Measurements from ENCODE around the gene MYO1E. TPM values are rescaled to one million over a fixed set of nuclear protein-coding genes. Genes with fewer than 3 reads are reported as not detected.

The MYO1E gene
- total RNA-seq, 4 donors from 2014 or later = 131 to 388 (median 345) TPM

DNA sequence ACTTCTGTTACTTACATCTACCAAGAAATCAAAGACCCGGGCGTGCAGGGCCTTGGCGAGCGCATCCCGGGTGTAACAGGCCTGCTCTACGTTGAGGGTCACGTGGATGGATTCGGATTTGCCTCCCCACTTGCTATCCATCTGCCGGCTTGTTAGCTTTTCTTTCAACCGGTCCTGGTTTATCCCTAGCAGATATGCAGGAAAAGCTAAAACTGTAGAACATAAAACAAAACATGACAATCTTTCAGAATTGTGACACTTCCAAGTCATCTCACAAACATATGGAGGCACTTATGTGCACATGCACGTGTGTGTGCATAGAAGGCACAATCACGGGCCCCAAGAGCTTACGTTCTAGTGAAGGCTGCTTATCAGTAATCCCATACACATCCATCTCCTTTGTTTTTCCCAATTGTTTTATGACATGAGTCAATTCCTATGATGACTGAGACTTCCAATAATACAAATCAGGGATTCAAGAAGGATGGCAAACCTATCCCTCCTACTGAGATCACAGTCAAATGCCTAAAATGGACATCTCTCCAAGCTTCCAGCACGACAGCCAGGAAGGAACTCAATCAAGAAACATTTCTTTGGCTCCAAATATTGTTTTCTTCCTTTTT, 154.7 kb downstream of the MYO1E start:
- Histone ChIP-seq H3K36me3 (peaks cover 0 to 19% (median 6%) of the 10 kb centered on the region in 4 donors), H3K4me1 (peaks cover 0 to 5% (median 2%) of the 10 kb centered on the region in 4 donors), H3K27ac (no peak overlapping the region), H3K27me3 (no peaks in the 10 kb centered on the region), H3K4me3 (no peak overlapping the region), H3K9me3 (no peaks in the 10 kb centered on the region)
- TF ChIP-seq, protein P1, sequence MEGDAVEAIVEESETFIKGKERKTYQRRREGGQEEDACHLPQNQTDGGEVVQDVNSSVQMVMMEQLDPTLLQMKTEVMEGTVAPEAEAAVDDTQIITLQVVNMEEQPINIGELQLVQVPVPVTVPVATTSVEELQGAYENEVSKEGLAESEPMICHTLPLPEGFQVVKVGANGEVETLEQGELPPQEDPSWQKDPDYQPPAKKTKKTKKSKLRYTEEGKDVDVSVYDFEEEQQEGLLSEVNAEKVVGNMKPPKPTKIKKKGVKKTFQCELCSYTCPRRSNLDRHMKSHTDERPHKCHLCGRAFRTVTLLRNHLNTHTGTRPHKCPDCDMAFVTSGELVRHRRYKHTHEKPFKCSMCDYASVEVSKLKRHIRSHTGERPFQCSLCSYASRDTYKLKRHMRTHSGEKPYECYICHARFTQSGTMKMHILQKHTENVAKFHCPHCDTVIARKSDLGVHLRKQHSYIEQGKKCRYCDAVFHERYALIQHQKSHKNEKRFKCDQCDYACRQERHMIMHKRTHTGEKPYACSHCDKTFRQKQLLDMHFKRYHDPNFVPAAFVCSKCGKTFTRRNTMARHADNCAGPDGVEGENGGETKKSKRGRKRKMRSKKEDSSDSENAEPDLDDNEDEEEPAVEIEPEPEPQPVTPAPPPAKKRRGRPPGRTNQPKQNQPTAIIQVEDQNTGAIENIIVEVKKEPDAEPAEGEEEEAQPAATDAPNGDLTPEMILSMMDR (IDR thresholded peaks at IDR 0.05) = no peak
- no peak for DNase-seq
- in situ Hi-C loops (cut with MboI; ENCODE audit: low pct_ligation_motif_present in 1 of 4, low pct_unique_long_range_greater_than_20kb in 1 of 4, low sequenced_read_pairs in 3 of 4) = loop anchor here in 1 of 4 donors (25.0 kb wide), 1 partner anchor 406 kb away; no protein-coding TSS in a partner anchor
- intact Hi-C loops (cut with DNase I; ENCODE audit: low total_unique reads) = no loop called here
- 83 to 92% methylated on average over 2 to 14 of the region's 14 CpGs for WGBS, 2 donors (ENCODE audit: low coverage in 1 of 2)

DNA sequence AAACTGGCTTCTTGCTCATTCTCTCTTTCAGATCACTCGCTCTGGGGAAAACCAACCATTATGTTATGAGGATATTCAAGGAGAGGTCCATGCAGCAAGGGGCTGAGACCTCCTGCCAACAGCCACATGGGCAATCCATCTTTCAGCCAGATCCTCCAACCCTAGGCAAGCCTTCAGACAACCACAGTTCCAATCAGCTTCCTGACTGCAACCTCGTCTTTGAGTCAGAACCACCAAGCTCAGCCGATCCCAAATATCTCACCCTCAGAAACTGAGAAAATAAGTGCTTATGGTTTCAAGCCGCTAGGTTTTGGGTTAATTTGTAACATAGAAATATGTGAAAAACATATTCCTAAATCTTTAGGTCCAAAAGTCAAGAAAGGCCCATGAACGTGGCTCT, 155.8 kb downstream of the MYO1E start:
- Histone ChIP-seq H3K27me3 (no peaks in the 10 kb centered on the region), H3K36me3 (peaks cover 0 to 25% (median 6%) of the 10 kb centered on the region in 4 donors), H3K9me3 (no peaks in the 10 kb centered on the region), H3K27ac (no peak overlapping the region), H3K4me1 (peaks cover 0 to 1% (median 0%) of the 10 kb centered on the region in 4 donors), H3K4me3 (no peak overlapping the region)
- in situ Hi-C loops (cut with MboI; ENCODE audit: low pct_ligation_motif_present in 1 of 4, low pct_unique_long_range_greater_than_20kb in 1 of 4, low sequenced_read_pairs in 3 of 4) = loop anchor here in 1 of 4 donors (25.0 kb wide), 1 partner anchor 405 kb away; no protein-coding TSS in a partner anchor
- no peak for DNase-seq
- WGBS, 2 donors (ENCODE audit: low coverage in 1 of 2) = 92 to 93% methylated on average over 4 to 5 of the region's 5 CpGs
- intact Hi-C loops (cut with DNase I; ENCODE audit: low total_unique reads) = no loop called here
- TF ChIP-seq POLR2A (IDR thresholded peaks at IDR 0.05) (no peak), EP300 (IDR thresholded peaks at IDR 0.05; ENCODE audit: low read depth) (no peak), POLR2AphosphoS5 (IDR thresholded peaks at IDR 0.05) (no peak)
- TF ChIP-seq, protein P1 (IDR thresholded peaks at IDR 0.05) = no peak

DNA sequence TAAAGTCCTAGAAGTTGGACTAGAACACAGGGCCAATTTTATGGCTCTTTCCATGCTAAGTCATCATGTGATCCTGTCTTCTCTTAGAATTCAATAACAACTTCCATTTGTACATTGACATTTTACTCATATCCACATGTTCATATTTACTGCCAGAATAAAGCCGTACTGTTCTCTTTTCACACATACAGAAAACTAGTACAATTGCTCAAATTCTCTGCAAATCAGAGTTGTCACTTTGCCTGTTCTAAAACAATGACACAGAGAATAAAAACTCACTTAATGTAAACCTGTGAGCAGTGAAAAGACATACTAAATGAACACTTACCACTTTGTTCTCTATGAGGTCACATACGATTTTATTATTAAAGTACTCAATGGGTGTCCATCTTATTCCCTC, 162.5 kb downstream of the MYO1E start:
- H3K27ac ChIP-seq = no peak overlapping the region
- no peaks in the 10 kb centered on the region for H3K4me1 ChIP-seq
- DNase-seq = no peak
- TF ChIP-seq EP300 (IDR thresholded peaks at IDR 0.05; ENCODE audit: low read depth) (no peak), POLR2AphosphoS5 (IDR thresholded peaks at IDR 0.05) (no peak), POLR2A (IDR thresholded peaks at IDR 0.05) (no peak)
- TF ChIP-seq, protein P1 (IDR thresholded peaks at IDR 0.05) = no peak
- no peaks in the 10 kb centered on the region for H3K27me3 ChIP-seq
- peaks cover 0 to 60% (median 14%) of the 10 kb centered on the region in 4 donors for H3K36me3 ChIP-seq
- H3K4me3 ChIP-seq = no peak overlapping the region
- in situ Hi-C loops (cut with MboI; ENCODE audit: low pct_ligation_motif_present in 1 of 4, low pct_unique_long_range_greater_than_20kb in 1 of 4, low sequenced_read_pairs in 3 of 4) = loop anchor here in 1 of 4 donors (25.0 kb wide), 1 partner anchor 398 kb away; no protein-coding TSS in a partner anchor
- intact Hi-C loops (cut with DNase I; ENCODE audit: low total_unique reads) = no loop called here
- WGBS, 2 donors (ENCODE audit: low coverage in 1 of 2) = 92 to 96% methylated on average over 2 of the region's 2 CpGs
- no peaks in the 10 kb centered on the region for H3K9me3 ChIP-seq

DNA sequence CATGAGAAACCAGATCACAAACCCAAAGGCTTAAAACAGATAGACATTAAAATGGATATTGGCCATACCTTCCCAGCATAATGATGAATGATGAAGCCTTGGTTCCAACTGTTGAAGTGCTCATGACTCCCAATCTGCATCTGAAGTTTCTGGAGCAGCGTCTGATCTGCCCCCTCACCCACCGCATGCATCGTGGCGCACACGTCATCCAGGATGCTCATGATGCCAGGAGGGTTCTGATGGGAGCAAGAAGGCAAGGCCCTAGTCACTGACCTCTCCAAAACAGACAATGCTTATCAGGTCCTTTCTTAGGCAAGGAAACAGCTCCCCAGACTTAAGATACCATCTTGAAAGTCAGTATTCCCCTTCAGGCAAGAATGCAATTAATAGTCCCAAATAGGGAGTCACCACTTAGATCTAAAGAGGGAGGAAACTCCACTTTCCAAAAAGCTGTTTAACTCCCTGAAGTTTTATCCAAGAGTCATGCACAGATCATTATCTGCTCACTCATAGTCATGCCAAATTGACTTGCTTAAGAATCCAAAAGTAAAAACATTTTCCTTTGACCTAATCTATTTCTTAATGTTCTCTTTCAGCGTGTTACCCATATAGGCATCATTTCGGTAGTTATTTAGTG, 163.9 kb downstream of the MYO1E start:
- in situ Hi-C loops (cut with MboI; ENCODE audit: low pct_ligation_motif_present in 1 of 4, low pct_unique_long_range_greater_than_20kb in 1 of 4, low sequenced_read_pairs in 3 of 4) (loop anchor here in 1 of 4 donors (25.0 kb wide), 1 partner anchor 396 kb away; no protein-coding TSS in a partner anchor), intact Hi-C loops (cut with DNase I; ENCODE audit: low total_unique reads) (no loop called here)
- H3K4me1 ChIP-seq = no peaks in the 10 kb centered on the region
- H3K27me3 ChIP-seq = no peaks in the 10 kb centered on the region
- TF ChIP-seq EP300 (IDR thresholded peaks at IDR 0.05; ENCODE audit: low read depth) = no peak
- TF ChIP-seq POLR2A (IDR thresholded peaks at IDR 0.05) = no peak
- TF ChIP-seq, protein P1 (IDR thresholded peaks at IDR 0.05) = no peak
- no peak for TF ChIP-seq POLR2AphosphoS5 (IDR thresholded peaks at IDR 0.05)
- WGBS, 2 donors (ENCODE audit: low coverage in 1 of 2) = 98 to 99% methylated on average over 7 of the region's 7 CpGs
- H3K9me3 ChIP-seq = no peaks in the 10 kb centered on the region
- no peak overlapping the region for H3K4me3 ChIP-seq
- H3K27ac ChIP-seq = no peak overlapping the region
- no peak for DNase-seq
- H3K36me3 ChIP-seq = peaks cover 0 to 63% (median 16%) of the 10 kb centered on the region in 4 donors

All from transverse colon (tissue), 4 donors.